CD14-positive monocyte (primary cell): Measurements from ENCODE around the gene FEM1A. TPM values are rescaled to one million over a fixed set of nuclear protein-coding genes. Genes with fewer than 3 reads are reported as not detected.
"Not testable (repeated sequence)": the region's sequence is repeated elsewhere in the genome, so short reads cannot be mapped to it uniquely, and the experiment has no call there.

ENCODE experiments used
- DNase-seq, 3 donors: peaks; one replicate each; pipeline ENCODE4 v3.0.0-alpha.2; 2011 to 2022
- H2AFZ ChIP-seq: 2 replicates; pipeline ENCODE4 v1.6.0; 2012; ENCODE audit warnings: mild to moderate bottlenecking, low read depth, low read length, inconsistent platforms; ENCODE audit not compliant: insufficient read depth, poor library complexity, severe bottlenecking
- H3K27ac ChIP-seq, 2 donors: 1 replicate in 1 of 2; 2 replicates in 1 of 2; pipeline ENCODE4 v1.5.1; 2012 to 2013; ENCODE audit warnings: low read length in 2 of 2, control low read depth in 1 of 2, inconsistent platforms in 1 of 2, low read depth in 1 of 2, mild to moderate bottlenecking in 1 of 2
- H3K27me3 ChIP-seq, 2 donors: one replicate each; pipeline versions ENCODE4 v1.6.0 to v1.6.1; 2011 to 2013; ENCODE audit warnings: low read length in 2 of 2; ENCODE audit not compliant: control insufficient read depth in 2 of 2, insufficient read depth in 2 of 2
- H3K36me3 ChIP-seq, 2 donors: replicated peaks in 1 of 2; 1 replicate in 1 of 2; 2 replicates in 1 of 2; pipeline versions ENCODE4 v1.5.1 to v1.6.1; 2012 to 2013; ENCODE audit warnings: low read length in 2 of 2, control low read depth in 1 of 2, inconsistent platforms in 1 of 2, mild to moderate bottlenecking in 1 of 2; ENCODE audit not compliant: insufficient read depth in 2 of 2, control insufficient read depth in 1 of 2
- H3K4me1 ChIP-seq, 2 donors: 1 replicate in 1 of 2; 2 replicates in 1 of 2; pipeline versions ENCODE4 v1.5.1 to v1.6.1; 2012 to 2013; ENCODE audit warnings: low read length in 2 of 2, control low read depth in 1 of 2, inconsistent platforms in 1 of 2, mild to moderate bottlenecking in 1 of 2, moderate library complexity in 1 of 2; ENCODE audit not compliant: insufficient read depth in 2 of 2, control insufficient read depth in 1 of 2
- H3K4me2 ChIP-seq: replicated peaks from 2 replicates; pipeline ENCODE3; 2012; ENCODE audit warnings: low read length, moderate library complexity, mild to moderate bottlenecking; ENCODE audit not compliant: poor library complexity, severe bottlenecking; ENCODE audit errors: extremely low read depth
- H3K4me3 ChIP-seq, 3 experiments: fragments of 200-600 bp in 1 of 3; sonication (generic) in 1 of 3; replicated peaks in 1 of 3; 1 replicate in 2 of 3; 2 replicates in 1 of 3; pipeline ENCODE4 v1.5.1; 2011 to 2013; ENCODE audit warnings: low read length in 3 of 3, mild to moderate bottlenecking in 3 of 3, control low read depth in 2 of 3, low read depth in 2 of 3, inconsistent platforms in 1 of 3, moderate library complexity in 1 of 3
- H3K79me2 ChIP-seq: 2 replicates; pipeline ENCODE4 v1.6.0; 2012; ENCODE audit warnings: mild to moderate bottlenecking, control low read depth, inconsistent platforms, low read length, moderate library complexity; ENCODE audit not compliant: insufficient read depth
- H3K9ac ChIP-seq: 2 replicates; pipeline ENCODE4 v1.6.0; 2017; ENCODE audit warnings: low read length, mild to moderate bottlenecking; ENCODE audit not compliant: insufficient read depth, poor library complexity, severe bottlenecking
- H3K9me3 ChIP-seq, 2 donors: replicated peaks in 1 of 2; 1 replicate in 1 of 2; 2 replicates in 1 of 2; pipeline versions ENCODE4 v1.5.1 to v1.6.1; 2012 to 2013; ENCODE audit warnings: low read length in 2 of 2, control low read depth in 1 of 2; ENCODE audit not compliant: control insufficient read depth in 1 of 2, insufficient read depth in 1 of 2
- H4K20me1 ChIP-seq: 2 replicates; pipeline ENCODE4 v1.6.0; 2012; ENCODE audit warnings: mild to moderate bottlenecking, low read length, control low read depth, moderate library complexity; ENCODE audit not compliant: insufficient read depth
- H3K27ac Mint-ChIP-seq, 7 donors: one replicate each; pipeline ENCODE4 v1.8.0; 2020; ENCODE audit warnings: mild to moderate bottlenecking in 7 of 7, mixed read lengths in 7 of 7, moderate library complexity in 6 of 7, inconsistent platforms in 2 of 7
- H3K27me3 Mint-ChIP-seq, 3 donors: one replicate each; pipeline ENCODE4 v1.8.0; 2021 to 2022; ENCODE audit warnings: low read depth in 3 of 3, mild to moderate bottlenecking in 3 of 3, mixed read lengths in 3 of 3, moderate library complexity in 3 of 3, inconsistent platforms in 1 of 3
- H3K36me3 Mint-ChIP-seq, 2 donors: one replicate each; pipeline ENCODE4 v1.8.0; 2020; ENCODE audit warnings: mixed read lengths in 2 of 2, inconsistent platforms in 1 of 2, mild to moderate bottlenecking in 1 of 2
- H3K4me1 Mint-ChIP-seq: one replicate; pipeline ENCODE4 v1.8.0; 2020; ENCODE audit warnings: mild to moderate bottlenecking, mixed read lengths
- H3K4me3 Mint-ChIP-seq, 2 donors: one replicate each; pipeline ENCODE4 v1.8.0; 2020; ENCODE audit warnings: mild to moderate bottlenecking in 2 of 2, mixed read lengths in 2 of 2, moderate library complexity in 1 of 2
- H3K9me3 Mint-ChIP-seq, 7 donors: one replicate each; pipeline ENCODE4 v1.8.0; 2020 to 2022; ENCODE audit warnings: mixed read lengths in 7 of 7, mild to moderate bottlenecking in 6 of 7, moderate library complexity in 6 of 7, inconsistent platforms in 2 of 7
- CTCF ChIP-seq: fragments of 200-600 bp; IDR thresholded peaks from one replicate; pipeline ENCODE4 v1.8.0; 2022; ENCODE audit warnings: antibody characterized with exemption, mild to moderate bottlenecking
- WGBS: methylation state at CpG from one replicate; pipeline ENCODE4 v1.1.5; 2013; ENCODE audit warnings: missing lambda C conversion rate; ENCODE audit not compliant: insufficient coverage; 5-methylcytosine and 5-hydroxymethylcytosine counted together
- intact Hi-C, 2 donors: fragments of 100-400 bp; cut with micrococcal nuclease; formaldehyde crosslinking; loops; one replicate each; pipeline versions ENCODE4 v1.15.0 to v1.15.1; 2023
- polyA plus RNA-seq, 3 donors: library from polyadenylated mRNA; depleted of rRNA in 1 of 3; unstranded in 2 of 3; stranded (reverse) in 1 of 3; fragments of 300-500 nt in 2 of 3; fragments of >200 nt in 1 of 3; fragmentation: Illumina TruSeq in 2 of 3; gene quantifications; 1 replicate in 2 of 3; 2 replicates in 1 of 3; pipeline ENCODE4 v1.2.3, GENCODE V29; 2012 to 2021

The FEM1A gene
- polyA plus RNA-seq, 3 donors: 2.1 to 4.2 (median 2.4) TPM

GRCh38 chr19:4831304-4831978 is 39.9 kb downstream of the FEM1A start, which contains the start of gene TICAM1:
Gene TICAM1, minus strand, starts transcription at chr19:4831712. Its CDS starts 13,335 bp downstream, at chr19:4818377.
- Mint-ChIP-seq H3K4me3 (peak within 1 kb of the TSS; percentile 96), H3K27ac (peak within 1 kb of the TSS; percentile 91 to 98 (median 94)), H3K36me3 (peaks cover 6 to 10% of the 10 kb centered on the region in 2 donors), H3K9me3 (no peaks in the 10 kb centered on the region), H3K27me3 (peaks cover 0 to 6% (median 0%) of the 10 kb centered on the region in 3 donors), H3K4me1 (peaks cover 26% of the 10 kb centered on the region)
- Histone ChIP-seq H3K36me3 (peaks cover 2 to 10% of the 10 kb centered on the region in 2 donors), H3K9me3 (no peaks in the 10 kb centered on the region), H3K27ac (peak within 1 kb of the TSS; percentile 88 to 96), H3K79me2 (peaks cover 52% of the 10 kb centered on the region), H3K4me3 (peak within 1 kb of the TSS; percentile 67 to 91 (median 82)), H3K9ac (peak within 1 kb of the TSS; percentile 98), H3K27me3 (no peaks in the 10 kb centered on the region), H2AFZ (peak within 1 kb of the TSS; percentile 39), H4K20me1 (peaks cover 44% of the 10 kb centered on the region), H3K4me1 (peaks cover 24 to 28% of the 10 kb centered on the region in 2 donors), H3K4me2 (peak within 1 kb of the TSS; percentile 89)
- intact Hi-C loops: loop anchor here in 1 of 2 donors (2.0 to 5.0 kb wide), 2 partner anchors 21 to 36 kb away; partner anchors contain the start of gene PLIN3
- peak; percentile 87 to 97 (median 91) for DNase-seq
- no peak for TF ChIP-seq CTCF
- WGBS: under 1% methylated on average over 45 of the region's 52 CpGs

GRCh38 chr19:4831979-4832340 is 40.4 kb downstream of the FEM1A start:
- Histone ChIP-seq H4K20me1 (peaks cover 39% of the 10 kb centered on the region), H3K4me2 (peak overlapping the region; percentile 89), H3K9ac (peak overlapping the region; percentile 98), H3K4me3 (peak overlapping the region; percentile 67 to 91 (median 82)), H3K79me2 (peaks cover 48% of the 10 kb centered on the region), H3K27ac (peak overlapping the region; percentile 88 to 96), H3K4me1 (peaks cover 29 to 30% of the 10 kb centered on the region in 2 donors), H2AFZ (peak overlapping the region; percentile 39)
- H3K9me3 ChIP-seq, H3K36me3 ChIP-seq, DNase-seq, H3K27me3 Mint-ChIP-seq, H3K9me3 Mint-ChIP-seq, H3K36me3 Mint-ChIP-seq, H3K27me3 ChIP-seq: not testable (repeated sequence)
- intact Hi-C loops: loop anchor here in 1 of 2 donors (2.0 to 5.0 kb wide), 2 partner anchors 21 to 35 kb away; partner anchors contain the start of gene PLIN3
- Mint-ChIP-seq H3K4me3 (peak overlapping the region; percentile 96), H3K27ac (peak overlapping the region; percentile 91 to 98 (median 94)), H3K4me1 (peaks cover 26% of the 10 kb centered on the region)
- no CpG with 5 or more reads among the region's 9 CpGs for WGBS
